IMR-90 (cell line): ENCODE measurements around the gene LAMC3. TPM values are rescaled to one million over a fixed set of nuclear protein-coding genes. Genes with fewer than 3 reads are reported as not detected.

Experiments
- ATAC-seq: fragments of 200-7000 bp; cut with Tn5 transposase; 2 replicates; pipeline ENCODE4 v1.9.1; 2020; ENCODE audit warnings: low read depth, mild to moderate bottlenecking, moderate library complexity
- BruUV-seq: library from RNA; stranded (reverse); fragments of 400-500 nt; replicated peaks from 2 replicates; lab custom pipeline; 2021; lab: Mats Ljungman, UMichigan
- CTCF ChIA-PET: fragments of 300-600 bp; formaldehyde crosslinking; extraction: SDS; loops from one replicate; lab custom pipeline; 2021; ENCODE audit warnings: antibody characterized with exemption; lab: Yijun Ruan, JAX
- POLR2A ChIA-PET: fragments of 300-600 bp; sonication (Branson Sonifier 250); formaldehyde crosslinking; loops from one replicate; lab custom pipeline; 2022; ENCODE audit warnings: antibody characterized with exemption; ENCODE audit not compliant: unreplicated experiment; lab: Charles Lee
- DNase-seq: peaks from one replicate; pipeline ENCODE4 v3.0.0; 2013
- H2AFZ ChIP-seq: replicated peaks from 2 replicates; pipeline ENCODE3; 2013; ENCODE audit warnings: low read length, mild to moderate bottlenecking; ENCODE audit not compliant: poor library complexity
- H2AK5ac ChIP-seq: 2 replicates; pipeline ENCODE4 v1.6.1; 2013; ENCODE audit warnings: low read depth, low read length, inconsistent platforms
- H2AK9ac ChIP-seq: replicated peaks from 2 replicates; pipeline ENCODE3; 2013; ENCODE audit warnings: mild to moderate bottlenecking, low read depth, low read length, moderate library complexity; ENCODE audit not compliant: poor library complexity
- H2BK120ac ChIP-seq: 2 replicates; pipeline ENCODE4 v1.6.1; 2013; ENCODE audit warnings: low read depth, low read length, inconsistent platforms
- H2BK15ac ChIP-seq: 3 replicates; pipeline ENCODE4 v1.6.1; 2013; ENCODE audit warnings: low read depth, low read length, inconsistent platforms
- H2BK20ac ChIP-seq: 2 replicates; pipeline ENCODE4 v1.6.1; 2013; ENCODE audit warnings: low read depth, mild to moderate bottlenecking, inconsistent platforms, low read length, moderate library complexity
- H2BK5ac ChIP-seq: 2 replicates; pipeline ENCODE4 v1.6.1; 2013; ENCODE audit warnings: mild to moderate bottlenecking, low read depth, low read length, inconsistent platforms; ENCODE audit not compliant: poor library complexity, severe bottlenecking
- H3K14ac ChIP-seq: replicated peaks from 2 replicates; pipeline ENCODE4 v1.6.1; 2013; ENCODE audit warnings: low read depth, low read length, inconsistent platforms
- H3K18ac ChIP-seq: 2 replicates; pipeline ENCODE4 v1.6.1; 2013; ENCODE audit warnings: low read depth, low read length, control low read depth
- H3K23ac ChIP-seq: 2 replicates; pipeline ENCODE4 v1.6.1; 2013; ENCODE audit warnings: low read depth, low read length, inconsistent platforms
- H3K27ac ChIP-seq: 2 replicates; pipeline ENCODE4 v1.5.1; 2013; ENCODE audit warnings: mild to moderate bottlenecking, control low read depth, low read length; ENCODE audit not compliant: insufficient read depth
- H3K27me3 ChIP-seq: 2 replicates; pipeline ENCODE4 v1.6.1; 2013; ENCODE audit warnings: low read length; ENCODE audit not compliant: control insufficient read depth, insufficient read depth
- H3K36me3 ChIP-seq: 2 replicates; pipeline ENCODE4 v1.6.1; 2013; ENCODE audit warnings: low read length, mixed read lengths; ENCODE audit not compliant: control insufficient read depth, insufficient read depth
- H3K4ac ChIP-seq: 2 replicates; pipeline ENCODE4 v1.6.1; 2013; ENCODE audit warnings: low read depth, low read length, inconsistent platforms
- H3K4me1 ChIP-seq: 2 replicates; pipeline ENCODE4 v1.6.1; 2013; ENCODE audit warnings: low read length, mixed read lengths; ENCODE audit not compliant: control insufficient read depth, insufficient read depth
- H3K4me2 ChIP-seq: 2 replicates; pipeline ENCODE4 v1.6.1; 2013; ENCODE audit warnings: low read depth, mild to moderate bottlenecking, control low read depth, low read length, moderate library complexity
- H3K4me3 ChIP-seq: 2 replicates; pipeline ENCODE4 v1.5.1; 2013; ENCODE audit warnings: low read depth, mild to moderate bottlenecking, control low read depth, low read length, moderate library complexity; ENCODE audit not compliant: insufficient read depth
- H3K56ac ChIP-seq: 2 replicates; pipeline ENCODE4 v1.6.1; 2013; ENCODE audit warnings: low read length, inconsistent platforms; ENCODE audit not compliant: insufficient read depth; ENCODE audit errors: extremely low read depth
- H3K79me1 ChIP-seq, 2 experiments: 2 replicates each; pipeline ENCODE4 v1.6.1; 2013; ENCODE audit warnings: low read length in 2 of 2, inconsistent platforms in 1 of 2, low read depth in 1 of 2
- H3K9ac ChIP-seq: 2 replicates; pipeline ENCODE4 v1.6.1; 2013; ENCODE audit warnings: low read depth, low read length, control low read depth
- H3K9me1 ChIP-seq: 2 replicates; pipeline ENCODE4 v1.6.1; 2013; ENCODE audit warnings: low read length, inconsistent platforms; ENCODE audit not compliant: insufficient read depth
- H3K9me3 ChIP-seq: 2 replicates; pipeline ENCODE4 v1.6.1; 2013; ENCODE audit warnings: low read length; ENCODE audit not compliant: control insufficient read depth, insufficient read depth
- H4K20me1 ChIP-seq: 2 replicates; pipeline ENCODE4 v1.6.1; 2013; ENCODE audit warnings: low read length, inconsistent platforms; ENCODE audit not compliant: insufficient read depth
- H4K5ac ChIP-seq: 2 replicates; pipeline ENCODE4 v1.6.1; 2013; ENCODE audit warnings: mild to moderate bottlenecking, low read depth, low read length, control low read depth
- H4K8ac ChIP-seq, 2 experiments: 2 replicates each; pipeline ENCODE4 v1.6.1; 2013; ENCODE audit warnings: low read depth in 2 of 2, low read length in 2 of 2, control low read depth in 1 of 2, inconsistent platforms in 1 of 2
- H4K91ac ChIP-seq: 2 replicates; pipeline ENCODE4 v1.6.1; 2013; ENCODE audit warnings: low read depth, low read length, inconsistent platforms; ENCODE audit not compliant: insufficient read depth
- BHLHE40 ChIP-seq: fragments of 150-350 bp; IDR thresholded peaks from 2 replicates; pipeline ENCODE4 v1.6.1; 2016; ENCODE audit warnings: mild to moderate bottlenecking, low read depth, low read length
- CEBPB ChIP-seq: IDR thresholded peaks from 2 replicates; pipeline ENCODE4 v1.6.1; 2012; ENCODE audit warnings: low read depth, low read length, improper control_type of control experiment
- CHD1 ChIP-seq: IDR thresholded peaks from 2 replicates; pipeline ENCODE4 v1.6.1; 2012; ENCODE audit warnings: low read depth, low read length, improper control_type of control experiment
- MAFK ChIP-seq: IDR thresholded peaks from 2 replicates; pipeline ENCODE4 v1.6.1; 2012; ENCODE audit warnings: low read depth, low read length, improper control_type of control experiment
- NFE2L2 ChIP-seq: fragments of 150-350 bp; IDR thresholded peaks from 2 replicates; pipeline ENCODE4 v1.6.1; 2016; ENCODE audit warnings: low read depth, mild to moderate bottlenecking, low read length
- POLR2A ChIP-seq: IDR thresholded peaks from 2 replicates; pipeline ENCODE4 v1.6.1; 2012; ENCODE audit warnings: mild to moderate bottlenecking, low read depth, low read length
- RCOR1 ChIP-seq: IDR thresholded peaks from 2 replicates; pipeline ENCODE4 v1.6.1; 2012; ENCODE audit warnings: mild to moderate bottlenecking, low read length, improper control_type of control experiment; ENCODE audit not compliant: insufficient replicate concordance
- RFX5 ChIP-seq: IDR thresholded peaks from 2 replicates; pipeline ENCODE4 v1.8.0; 2012; ENCODE audit warnings: low read depth, mild to moderate bottlenecking, low read length, moderate library complexity
- SMC3 ChIP-seq: fragments of 150-350 bp; IDR thresholded peaks from 2 replicates; pipeline ENCODE4 v1.6.1; 2016; ENCODE audit warnings: low read depth, mild to moderate bottlenecking, antibody characterized with exemption, low read length, moderate library complexity
- WGBS, 2 experiments: methylation state at CpG; one replicate each; pipeline versions ENCODE4 v1.1.5 to v1.1.7; 2013; ENCODE audit warnings: missing lambda C conversion rate in 2 of 2; ENCODE audit not compliant: insufficient read length in 1 of 2; ENCODE audit errors: extremely low coverage in 2 of 2; 5-methylcytosine and 5-hydroxymethylcytosine counted together
- dilution Hi-C: fragments of 300-500 bp; cut with HindIII; formaldehyde crosslinking; loops from one replicate; pipeline ENCODE4 v1.14.3; 2018; ENCODE audit warnings: low sequenced_read_pairs; ENCODE audit not compliant: unreplicated experiment
- in situ Hi-C: fragments of 300-500 bp; cut with MboI; formaldehyde crosslinking; loops from 3 replicates; pipeline ENCODE4 v1.14.3; 2019; ENCODE audit warnings: low sequenced_read_pairs, inconsistent platforms, mixed read lengths
- intact Hi-C: fragments of 100-400 bp; cut with micrococcal nuclease; formaldehyde crosslinking; loops from 2 replicates; pipeline ENCODE4 v1.10.0; 2022
- polyA plus RNA-seq, 3 experiments: library from polyadenylated mRNA; depleted of rRNA; stranded (reverse); fragments of >200 nt; gene quantifications; 2 replicates each; pipeline ENCODE4 v1.2.3, GENCODE V29; 2012; ENCODE audit warnings: low replicate concordance in 1 of 3
- total RNA-seq: library from RNA; depleted of rRNA; stranded (reverse); fragments of >200 nt; gene quantifications from 2 replicates; pipeline ENCODE4 v1.2.3, GENCODE V29; 2012
- TF ChIP-seq, protein P1 (sequence below): fragments of 150-350 bp; IDR thresholded peaks from 2 replicates; pipeline ENCODE4 v1.6.1; 2016; ENCODE audit warnings: low read depth, mild to moderate bottlenecking, low read length, moderate library complexity, borderline replicate concordance
- TF ChIP-seq, protein P2 (sequence below): fragments of 150-350 bp; IDR thresholded peaks from 2 replicates; pipeline ENCODE4 v1.6.1; 2017; ENCODE audit warnings: mild to moderate bottlenecking, antibody characterized with exemption, low read length, low read depth

Gene LAMC3
- total and polyA plus RNA-seq, 2 of the 4 experiments (the other 2 are of a cell fraction), result not detected

DNA sequence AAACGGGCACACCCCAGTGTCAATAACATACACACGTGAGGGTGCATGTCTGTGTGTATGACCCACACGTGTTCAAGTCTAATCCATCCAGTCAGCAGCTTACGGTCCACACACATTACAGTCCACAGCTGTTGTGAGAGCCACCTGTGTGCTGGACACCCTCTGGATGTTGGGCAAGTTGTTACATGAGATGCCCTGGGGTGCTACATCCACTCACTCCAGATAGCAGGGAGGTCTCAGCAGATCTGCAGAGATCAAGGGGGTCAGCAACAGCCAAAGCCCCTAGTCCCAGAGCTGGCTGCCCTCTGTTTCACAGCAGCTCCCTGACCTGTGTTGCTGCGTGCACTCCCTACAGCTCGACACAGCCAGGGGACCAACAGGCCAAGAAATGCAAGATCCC lies 83.1 kb downstream of the LAMC3 start:
- ChIA-PET POLR2A (no interaction called here), CTCF (no interaction called here)
- Histone ChIP-seq H2AFZ (no peak overlapping the region), H3K4me3 (no peak overlapping the region), H3K9ac (no peak overlapping the region), H3K27ac (no peak overlapping the region), H4K8ac (no peak overlapping the region), H2AK9ac (peak overlapping the region; percentile 70), H2BK5ac (no peak overlapping the region), H3K27me3 (peaks cover 58% of the 10 kb centered on the region), H2BK120ac (no peak overlapping the region), H2BK20ac (no peak overlapping the region), H3K4me2 (no peak overlapping the region), H3K9me1 (no peaks in the 10 kb centered on the region), H2BK15ac (no peak overlapping the region), H4K5ac (no peak overlapping the region), H3K18ac (no peak overlapping the region), H4K91ac (no peak overlapping the region), H3K23ac (no peak overlapping the region), H3K4ac (no peak overlapping the region), H3K9me3 (0 out of 2 replicates have a peak, but pooled peaks cover 2% of the 10 kb centered on the region), H3K4me1 (no peaks in the 10 kb centered on the region; the same call in 1 of the 2 replicates), H3K56ac (no peak overlapping the region), H3K79me1 (no peaks in the 10 kb centered on the region), H2AK5ac (no peak overlapping the region), H4K20me1 (no peaks in the 10 kb centered on the region), H3K14ac (no peak overlapping the region), H3K36me3 (no peaks in the 10 kb centered on the region)
- BruUV-seq, result no TSS peak
- intact Hi-C loops, result no loop called here
- ATAC-seq (no peak), DNase-seq (no peak)
- in situ Hi-C loops, result no loop called here
- WGBS, 2 experiments, result 59% methylated on average over 3 of the region's 6 CpGs; no CpG with 5 or more reads in 1 of the 2 experiments
- dilution Hi-C loops, result no loop called here
- TF ChIP-seq CHD1 (no peak), RFX5 (no peak), BHLHE40 (no peak), POLR2A (no peak), NFE2L2 (no peak), MAFK (no peak), RCOR1 (no peak), CEBPB (no peak), SMC3 (no peak)
- TF ChIP-seq, protein P1, sequence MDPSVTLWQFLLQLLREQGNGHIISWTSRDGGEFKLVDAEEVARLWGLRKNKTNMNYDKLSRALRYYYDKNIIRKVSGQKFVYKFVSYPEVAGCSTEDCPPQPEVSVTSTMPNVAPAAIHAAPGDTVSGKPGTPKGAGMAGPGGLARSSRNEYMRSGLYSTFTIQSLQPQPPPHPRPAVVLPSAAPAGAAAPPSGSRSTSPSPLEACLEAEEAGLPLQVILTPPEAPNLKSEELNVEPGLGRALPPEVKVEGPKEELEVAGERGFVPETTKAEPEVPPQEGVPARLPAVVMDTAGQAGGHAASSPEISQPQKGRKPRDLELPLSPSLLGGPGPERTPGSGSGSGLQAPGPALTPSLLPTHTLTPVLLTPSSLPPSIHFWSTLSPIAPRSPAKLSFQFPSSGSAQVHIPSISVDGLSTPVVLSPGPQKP, result no peak
- TF ChIP-seq, protein P2, sequence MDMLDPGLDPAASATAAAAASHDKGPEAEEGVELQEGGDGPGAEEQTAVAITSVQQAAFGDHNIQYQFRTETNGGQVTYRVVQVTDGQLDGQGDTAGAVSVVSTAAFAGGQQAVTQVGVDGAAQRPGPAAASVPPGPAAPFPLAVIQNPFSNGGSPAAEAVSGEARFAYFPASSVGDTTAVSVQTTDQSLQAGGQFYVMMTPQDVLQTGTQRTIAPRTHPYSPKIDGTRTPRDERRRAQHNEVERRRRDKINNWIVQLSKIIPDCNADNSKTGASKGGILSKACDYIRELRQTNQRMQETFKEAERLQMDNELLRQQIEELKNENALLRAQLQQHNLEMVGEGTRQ, result no peak
